ENCODE results near the gene RNF112. TPM values are rescaled to one million over a fixed set of nuclear protein-coding genes. Genes with fewer than 3 reads are reported as not detected.

Gene RNF112
- total and polyA plus RNA-seq, 7 experiments from 2014 or later = 0.15 to 2.3 (median 1.1) TPM; not detected in 1

- Histone ChIP-seq H3K4me1 (ENCODE audit: control insufficient read depth in 2 of 2, insufficient read depth in 2 of 2, low read length in 2 of 2) (peaks cover 25 to 45% of the 10 kb centered on the region in 2 donors), H3K27ac (ENCODE audit: low read depth, low read length) (no peak overlapping the region), H3K4me3 (ENCODE audit: low read length) (no peak overlapping the region), H3K36me3 (ENCODE audit: control insufficient read depth in 2 of 3, insufficient read depth in 3 of 3, low read length in 3 of 3) (no peaks in the 10 kb centered on the region), H3K9me3 (ENCODE audit: control insufficient read depth in 2 of 3, low read length in 3 of 3) (no peaks in the 10 kb centered on the region), H3K27me3 (ENCODE audit: control insufficient read depth in 2 of 2, insufficient read depth in 2 of 2, low read length in 2 of 2) (no peaks in the 10 kb centered on the region)
- CTCF ChIA-PET = no interaction called here
- ATAC-seq = no peak
- Mint-ChIP-seq H3K4me3 (peak overlapping the region in 1 of 10 donors; percentile 75), H3K9me3 (peaks cover 0 to 2% (median 0%) of the 10 kb centered on the region in 11 donors), H3K36me3 (peaks cover 0 to 5% (median 0%) of the 10 kb centered on the region in 5 donors), H3K4me1 (peaks cover 14 to 61% (median 32%) of the 10 kb centered on the region in 7 donors), H3K27ac (peak overlapping the region in 3 of 9 donors; percentile 12 to 51 (median 16)), H3K27me3 (peaks cover 0 to 5% (median 0%) of the 10 kb centered on the region in 5 donors)
- intact Hi-C loops (cut with micrococcal nuclease) = no loop called here
- POLR2A ChIA-PET = interaction anchor here (2.4 kb wide), 1 partner anchor 10 kb away, joined by 19 read pairs; the partner anchor contains the start of gene MAPK7
- DNase-seq = no peak
Measured at GRCh38 chr17:19368229-19368628, 42.8 kb upstream of the RNF112 start.

GRCh38 chr17:19369107-19369778 is 41.8 kb upstream of the RNF112 start:
- Histone ChIP-seq H3K36me3 (ENCODE audit: control insufficient read depth in 2 of 3, insufficient read depth in 3 of 3, low read length in 3 of 3) (no peaks in the 10 kb centered on the region), H3K27ac (ENCODE audit: low read depth, low read length) (no peak overlapping the region), H3K27me3 (ENCODE audit: control insufficient read depth in 2 of 2, insufficient read depth in 2 of 2, low read length in 2 of 2) (no peaks in the 10 kb centered on the region), H3K9me3 (ENCODE audit: control insufficient read depth in 2 of 3, low read length in 3 of 3) (no peaks in the 10 kb centered on the region), H3K4me3 (ENCODE audit: low read length) (peak overlapping the region; percentile 46), H3K4me1 (ENCODE audit: control insufficient read depth in 2 of 2, insufficient read depth in 2 of 2, low read length in 2 of 2) (peaks cover 25 to 45% of the 10 kb centered on the region in 2 donors)
- ATAC-seq = no peak
- Mint-ChIP-seq H3K27me3 (peaks cover 0 to 5% (median 0%) of the 10 kb centered on the region in 5 donors), H3K9me3 (peaks cover 0 to 2% (median 0%) of the 10 kb centered on the region in 11 donors), H3K27ac (peak overlapping the region in 6 of 9 donors; percentile 8 to 93 (median 80)), H3K4me1 (peaks cover 14 to 57% (median 32%) of the 10 kb centered on the region in 7 donors), H3K36me3 (peaks cover 0 to 8% (median 0%) of the 10 kb centered on the region in 5 donors), H3K4me3 (peak overlapping the region in 8 of 10 donors; percentile 6 to 81 (median 54))
- intact Hi-C loops (cut with micrococcal nuclease) = no loop called here
- no peak for DNase-seq
- ChIA-PET POLR2A (interaction anchor here (2.4 kb wide), 1 partner anchor 9 kb away, joined by 19 read pairs; the partner anchor contains the start of gene MAPK7), CTCF (interaction anchor here (1.3 kb wide), 1 partner anchor 8 kb away, joined by 4 read pairs; no protein-coding TSS in a partner anchor)

- ATAC-seq (peak; percentile 79), DNase-seq (peak in 3 of 9 donors; percentile 21 to 31 (median 30))
- Histone ChIP-seq H3K27me3 (ENCODE audit: control insufficient read depth in 2 of 2, insufficient read depth in 2 of 2, low read length in 2 of 2) (no peaks in the 10 kb centered on the region), H3K36me3 (ENCODE audit: control insufficient read depth in 2 of 3, insufficient read depth in 3 of 3, low read length in 3 of 3) (no peaks in the 10 kb centered on the region), H3K27ac (ENCODE audit: low read depth, low read length) (no peak overlapping the region), H3K4me3 (ENCODE audit: low read length) (peak overlapping the region; percentile 46), H3K9me3 (ENCODE audit: control insufficient read depth in 2 of 3, low read length in 3 of 3) (no peaks in the 10 kb centered on the region), H3K4me1 (ENCODE audit: control insufficient read depth in 2 of 2, insufficient read depth in 2 of 2, low read length in 2 of 2) (peaks cover 25 to 45% of the 10 kb centered on the region in 2 donors)
- Mint-ChIP-seq H3K9me3 (peaks cover 0 to 2% (median 0%) of the 10 kb centered on the region in 11 donors), H3K36me3 (peaks cover 0 to 13% (median 0%) of the 10 kb centered on the region in 5 donors), H3K27ac (peak overlapping the region in 8 of 9 donors; percentile 25 to 93 (median 84)), H3K27me3 (no peaks in the 10 kb centered on the region), H3K4me1 (peaks cover 14 to 59% (median 36%) of the 10 kb centered on the region in 7 donors), H3K4me3 (peak overlapping the region; percentile 65 to 89 (median 76))
- ChIA-PET POLR2A (interaction anchor here (0.5 to 2.4 kb wide), 2 partner anchors 8 to 497 kb away, joined by 4 to 19 read pairs; partner anchors contain the start of gene MAPK7), CTCF (interaction anchor here (0.5 to 1.3 kb wide), 2 partner anchors 8 to 395 kb away, joined by 3 to 4 read pairs; no protein-coding TSS in a partner anchor)
- intact Hi-C loops (cut with micrococcal nuclease) = loop anchor here in 1 of 2 donors (10.0 kb wide), 1 partner anchor 515 kb away; the partner anchor contains the start of gene PRPSAP2
Measured at GRCh38 chr17:19369846-19370492, 41.1 kb upstream of the RNF112 start.

- peak overlapping the region in 9 of 10 donors; percentile 65 to 89 (median 75) for H3K4me3 Mint-ChIP-seq
- H3K4me3 ChIP-seq (ENCODE audit: low read length) = peak overlapping the region; percentile 46
- ATAC-seq (peak; percentile 72), DNase-seq (no peak)
- intact Hi-C loops (cut with micrococcal nuclease) = loop anchor here in 1 of 2 donors (10.0 kb wide), 1 partner anchor 516 kb away; the partner anchor contains the start of gene PRPSAP2
- H3K27me3 Mint-ChIP-seq = no peaks in the 10 kb centered on the region
- peaks cover 25 to 45% of the 10 kb centered on the region in 2 donors for H3K4me1 ChIP-seq (ENCODE audit: control insufficient read depth in 2 of 2, insufficient read depth in 2 of 2, low read length in 2 of 2)
- H3K4me1 Mint-ChIP-seq = peaks cover 14 to 59% (median 36%) of the 10 kb centered on the region in 7 donors
- ChIA-PET CTCF (interaction anchor here (0.5 kb wide), 1 partner anchor 395 kb away, joined by 3 read pairs; no protein-coding TSS in a partner anchor), POLR2A (interaction anchor here (0.5 kb wide), 1 partner anchor 497 kb away, joined by 4 read pairs; no protein-coding TSS in a partner anchor)
- peak overlapping the region in 6 of 9 donors; percentile 56 to 93 (median 84) for H3K27ac Mint-ChIP-seq
- no peak overlapping the region for H3K27ac ChIP-seq (ENCODE audit: low read depth, low read length)
- no peaks in the 10 kb centered on the region for H3K36me3 ChIP-seq (ENCODE audit: control insufficient read depth in 2 of 3, insufficient read depth in 3 of 3, low read length in 3 of 3)
- H3K36me3 Mint-ChIP-seq = peaks cover 0 to 13% (median 0%) of the 10 kb centered on the region in 5 donors
- H3K9me3 ChIP-seq (ENCODE audit: control insufficient read depth in 2 of 3, low read length in 3 of 3) = no peaks in the 10 kb centered on the region
- H3K27me3 ChIP-seq (ENCODE audit: control insufficient read depth in 2 of 2, insufficient read depth in 2 of 2, low read length in 2 of 2) = no peaks in the 10 kb centered on the region
- peaks cover 0 to 2% (median 0%) of the 10 kb centered on the region in 11 donors for H3K9me3 Mint-ChIP-seq
Measured at GRCh38 chr17:19370493-19370960, 40.5 kb upstream of the RNF112 start.

- Mint-ChIP-seq H3K36me3 (peaks cover 0 to 13% (median 0%) of the 10 kb centered on the region in 5 donors), H3K27me3 (no peaks in the 10 kb centered on the region), H3K27ac (peak overlapping the region in 2 of 9 donors; percentile 45 to 93), H3K4me3 (peak overlapping the region in 5 of 10 donors; percentile 13 to 89 (median 34)), H3K9me3 (peaks cover 0 to 2% (median 0%) of the 10 kb centered on the region in 11 donors), H3K4me1 (peaks cover 14 to 59% (median 42%) of the 10 kb centered on the region in 7 donors)
- intact Hi-C loops (cut with micrococcal nuclease) = loop anchor here in 1 of 2 donors (10.0 kb wide), 1 partner anchor 517 kb away; the partner anchor contains the start of gene PRPSAP2
- Histone ChIP-seq H3K27me3 (ENCODE audit: control insufficient read depth in 2 of 2, insufficient read depth in 2 of 2, low read length in 2 of 2) (no peaks in the 10 kb centered on the region), H3K36me3 (ENCODE audit: control insufficient read depth in 2 of 3, insufficient read depth in 3 of 3, low read length in 3 of 3) (no peaks in the 10 kb centered on the region), H3K27ac (ENCODE audit: low read depth, low read length) (no peak overlapping the region), H3K4me1 (ENCODE audit: control insufficient read depth in 2 of 2, insufficient read depth in 2 of 2, low read length in 2 of 2) (peaks cover 25 to 45% of the 10 kb centered on the region in 2 donors), H3K9me3 (ENCODE audit: control insufficient read depth in 2 of 3, low read length in 3 of 3) (no peaks in the 10 kb centered on the region), H3K4me3 (ENCODE audit: low read length) (no peak overlapping the region)
- POLR2A ChIA-PET = no interaction called here
- DNase-seq (no peak), ATAC-seq (peak; percentile 24)
- CTCF ChIA-PET = interaction anchor here (0.6 to 1.7 kb wide), 2 partner anchors 8 to 389 kb away, joined by 3 to 6 read pairs; partner anchors contain the start of gene B9D1
Measured at GRCh38 chr17:19371259-19372010, 39.6 kb upstream of the RNF112 start.
